ENCODE measurements around the gene PGM3.

DNA sequence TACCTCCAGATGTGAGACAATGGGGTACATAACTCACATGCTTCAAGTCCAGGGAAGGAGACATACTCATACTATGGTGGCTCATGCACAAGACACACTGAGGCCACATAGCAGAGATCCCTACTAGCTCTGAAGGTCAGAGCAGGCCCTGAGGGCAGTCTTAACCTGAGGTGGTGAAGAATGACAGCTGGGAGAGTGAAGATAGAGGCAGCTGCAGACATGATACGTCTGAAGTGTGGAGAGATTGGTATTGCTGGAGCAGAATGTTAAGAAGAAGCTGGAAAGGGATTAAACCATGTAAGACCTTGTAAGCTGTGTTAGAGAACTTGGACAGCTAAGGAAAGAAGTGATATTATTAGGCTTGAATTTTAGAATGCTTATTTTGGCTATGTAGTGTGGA, 32.9 kb downstream of the PGM3 start:
- TF ChIP-seq, protein P1, sequence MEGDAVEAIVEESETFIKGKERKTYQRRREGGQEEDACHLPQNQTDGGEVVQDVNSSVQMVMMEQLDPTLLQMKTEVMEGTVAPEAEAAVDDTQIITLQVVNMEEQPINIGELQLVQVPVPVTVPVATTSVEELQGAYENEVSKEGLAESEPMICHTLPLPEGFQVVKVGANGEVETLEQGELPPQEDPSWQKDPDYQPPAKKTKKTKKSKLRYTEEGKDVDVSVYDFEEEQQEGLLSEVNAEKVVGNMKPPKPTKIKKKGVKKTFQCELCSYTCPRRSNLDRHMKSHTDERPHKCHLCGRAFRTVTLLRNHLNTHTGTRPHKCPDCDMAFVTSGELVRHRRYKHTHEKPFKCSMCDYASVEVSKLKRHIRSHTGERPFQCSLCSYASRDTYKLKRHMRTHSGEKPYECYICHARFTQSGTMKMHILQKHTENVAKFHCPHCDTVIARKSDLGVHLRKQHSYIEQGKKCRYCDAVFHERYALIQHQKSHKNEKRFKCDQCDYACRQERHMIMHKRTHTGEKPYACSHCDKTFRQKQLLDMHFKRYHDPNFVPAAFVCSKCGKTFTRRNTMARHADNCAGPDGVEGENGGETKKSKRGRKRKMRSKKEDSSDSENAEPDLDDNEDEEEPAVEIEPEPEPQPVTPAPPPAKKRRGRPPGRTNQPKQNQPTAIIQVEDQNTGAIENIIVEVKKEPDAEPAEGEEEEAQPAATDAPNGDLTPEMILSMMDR (IDR thresholded peaks at IDR 0.05; ENCODE audit: insufficient read depth, low read length, poor library complexity, severe bottlenecking), result no peak
- no peak for TF ChIP-seq EZH2phosphoT487 (conservative IDR thresholded peaks at IDR 0.05; ENCODE audit: low read length)
